ENCODE results near the gene ACTR2.

ACTR2 gene

DNA sequence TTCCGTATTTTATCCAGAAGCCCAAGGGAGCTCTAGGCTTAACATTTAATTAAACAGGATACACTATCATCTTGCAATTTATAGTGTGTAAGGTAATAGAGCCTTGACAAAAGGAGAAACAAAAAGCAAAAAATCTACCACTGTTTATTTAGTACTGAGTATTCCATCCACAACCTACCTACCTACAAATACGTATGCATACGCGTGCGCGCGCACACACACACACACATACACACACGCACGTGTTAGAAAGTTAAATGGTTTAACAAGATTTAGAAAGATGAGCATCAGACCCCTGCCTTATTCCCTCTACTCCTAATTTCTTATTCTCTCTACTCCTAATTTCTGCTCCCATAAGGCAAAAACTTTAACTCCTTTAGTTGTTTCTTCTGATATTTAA lies 14.6 kb upstream of the ACTR2 start:
- Histone ChIP-seq H3K36me3 (ENCODE audit: low read length) (no peaks in the 10 kb centered on the region), H3K9me3 (ENCODE audit: insufficient read depth, low read length) (no peaks in the 10 kb centered on the region), H3K27ac (ENCODE audit: low read depth, low read length) (no peak overlapping the region), H3F3A (ENCODE audit: insufficient read depth) (no peaks in the 10 kb centered on the region), H3K27me3 (ENCODE audit: low read length) (no peaks in the 10 kb centered on the region), H3K4me3 (ENCODE audit: insufficient read depth, low read length, poor library complexity, severe bottlenecking) (no peak overlapping the region), H2AFZ (ENCODE audit: low read depth, low read length, severe bottlenecking) (no peak overlapping the region), H3K4me2 (ENCODE audit: low read depth, low read length, poor library complexity, severe bottlenecking) (no peak overlapping the region), H3K9ac (ENCODE audit: low read length) (no peak overlapping the region), H3K9me2 (replicated peaks; ENCODE audit: insufficient read depth, low read length) (no peaks in the 10 kb centered on the region), H3K79me2 (ENCODE audit: insufficient read depth, low read length) (no peaks in the 10 kb centered on the region), H4K20me1 (ENCODE audit: low read depth, low read length) (no peaks in the 10 kb centered on the region)
- no peak for TF ChIP-seq EZH2phosphoT487 (conservative IDR thresholded peaks at IDR 0.05; ENCODE audit: low read length)
- TF ChIP-seq, protein P1, sequence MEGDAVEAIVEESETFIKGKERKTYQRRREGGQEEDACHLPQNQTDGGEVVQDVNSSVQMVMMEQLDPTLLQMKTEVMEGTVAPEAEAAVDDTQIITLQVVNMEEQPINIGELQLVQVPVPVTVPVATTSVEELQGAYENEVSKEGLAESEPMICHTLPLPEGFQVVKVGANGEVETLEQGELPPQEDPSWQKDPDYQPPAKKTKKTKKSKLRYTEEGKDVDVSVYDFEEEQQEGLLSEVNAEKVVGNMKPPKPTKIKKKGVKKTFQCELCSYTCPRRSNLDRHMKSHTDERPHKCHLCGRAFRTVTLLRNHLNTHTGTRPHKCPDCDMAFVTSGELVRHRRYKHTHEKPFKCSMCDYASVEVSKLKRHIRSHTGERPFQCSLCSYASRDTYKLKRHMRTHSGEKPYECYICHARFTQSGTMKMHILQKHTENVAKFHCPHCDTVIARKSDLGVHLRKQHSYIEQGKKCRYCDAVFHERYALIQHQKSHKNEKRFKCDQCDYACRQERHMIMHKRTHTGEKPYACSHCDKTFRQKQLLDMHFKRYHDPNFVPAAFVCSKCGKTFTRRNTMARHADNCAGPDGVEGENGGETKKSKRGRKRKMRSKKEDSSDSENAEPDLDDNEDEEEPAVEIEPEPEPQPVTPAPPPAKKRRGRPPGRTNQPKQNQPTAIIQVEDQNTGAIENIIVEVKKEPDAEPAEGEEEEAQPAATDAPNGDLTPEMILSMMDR (IDR thresholded peaks at IDR 0.05; ENCODE audit: insufficient read depth, low read length, poor library complexity, severe bottlenecking), result no peak

DNA sequence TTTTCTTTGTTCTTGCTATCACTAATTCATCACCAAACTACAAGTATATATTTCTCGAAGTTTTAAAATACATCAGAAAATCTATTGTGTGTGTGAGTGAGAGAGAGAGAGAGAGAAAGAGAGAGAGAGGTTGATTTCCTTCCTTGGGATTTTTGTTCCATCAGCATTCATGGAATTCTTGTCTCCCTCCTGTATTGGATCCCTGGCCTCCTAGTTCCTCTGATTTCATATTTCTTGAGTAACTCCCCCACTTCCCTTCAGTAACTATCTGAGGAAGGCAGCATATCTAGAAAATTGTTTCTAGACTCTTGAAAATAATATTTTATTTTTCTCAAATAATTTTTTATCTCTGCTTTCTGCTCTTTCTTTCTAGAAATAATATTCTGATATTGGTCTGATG lies 13.3 kb upstream of the ACTR2 start:
- no peak for TF ChIP-seq EZH2phosphoT487 (conservative IDR thresholded peaks at IDR 0.05; ENCODE audit: low read length)
- Histone ChIP-seq H3K9me3 (ENCODE audit: insufficient read depth, low read length) (no peaks in the 10 kb centered on the region), H3K27ac (ENCODE audit: low read depth, low read length) (no peak overlapping the region), H3K27me3 (ENCODE audit: low read length) (no peaks in the 10 kb centered on the region), H3K9ac (ENCODE audit: low read length) (no peak overlapping the region), H3K4me3 (ENCODE audit: insufficient read depth, low read length, poor library complexity, severe bottlenecking) (no peak overlapping the region), H2AFZ (ENCODE audit: low read depth, low read length, severe bottlenecking) (no peak overlapping the region), H4K20me1 (ENCODE audit: low read depth, low read length) (no peaks in the 10 kb centered on the region), H3F3A (ENCODE audit: insufficient read depth) (no peaks in the 10 kb centered on the region), H3K4me2 (ENCODE audit: low read depth, low read length, poor library complexity, severe bottlenecking) (no peak overlapping the region), H3K9me2 (replicated peaks; ENCODE audit: insufficient read depth, low read length) (no peaks in the 10 kb centered on the region), H3K36me3 (ENCODE audit: low read length) (no peaks in the 10 kb centered on the region), H3K79me2 (ENCODE audit: insufficient read depth, low read length) (no peaks in the 10 kb centered on the region)

DNA sequence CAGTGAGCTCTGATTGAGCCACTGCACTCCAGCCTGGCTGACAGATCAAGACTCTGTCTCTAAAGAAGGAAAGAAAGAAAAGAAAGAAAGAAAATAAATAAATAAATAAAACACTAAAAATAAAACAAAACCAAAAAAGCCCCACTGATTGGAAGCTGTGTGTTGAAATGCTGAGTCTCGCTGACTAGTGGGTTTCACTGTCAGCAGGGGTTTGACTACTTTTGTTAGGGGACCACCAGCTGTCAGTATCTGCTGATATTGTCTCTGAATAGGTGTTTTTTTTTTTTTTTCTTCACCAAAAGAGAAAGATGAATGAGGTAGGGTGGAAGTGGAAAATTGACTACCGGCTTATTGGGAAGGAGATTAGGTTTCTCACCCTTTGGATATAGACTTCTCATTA lies 12.8 kb upstream of the ACTR2 start:
- no peaks in the 10 kb centered on the region for H3F3A ChIP-seq (ENCODE audit: insufficient read depth)
- H3K4me2 ChIP-seq (ENCODE audit: low read depth, low read length, poor library complexity, severe bottlenecking), result no peak overlapping the region
- no peak overlapping the region for H3K27ac ChIP-seq (ENCODE audit: low read depth, low read length)

DNA sequence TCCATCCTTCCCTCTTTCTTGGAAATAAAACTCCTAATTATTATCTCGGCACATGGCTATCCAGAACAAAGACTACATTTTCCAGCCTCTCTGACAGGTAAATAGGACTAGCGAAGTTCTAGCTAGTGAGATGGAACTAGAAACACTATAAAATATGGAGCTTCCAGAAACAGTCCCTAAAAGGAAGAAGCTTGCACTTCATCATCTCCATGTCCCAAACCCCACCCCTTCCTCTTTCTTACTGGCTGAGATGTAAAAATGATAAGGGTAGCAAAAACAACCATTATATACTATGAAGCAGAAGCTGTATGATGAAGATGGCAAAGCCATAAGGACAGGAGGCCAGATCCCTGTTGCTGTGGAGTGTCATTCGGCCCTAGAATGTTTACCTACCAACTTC lies 11.7 kb upstream of the ACTR2 start:
- Histone ChIP-seq H3K9me2 (replicated peaks; ENCODE audit: insufficient read depth, low read length) (no peaks in the 10 kb centered on the region), H3K9ac (ENCODE audit: low read length) (no peak overlapping the region), H3K4me3 (ENCODE audit: insufficient read depth, low read length, poor library complexity, severe bottlenecking) (no peak overlapping the region), H3K36me3 (ENCODE audit: low read length) (no peaks in the 10 kb centered on the region), H4K20me1 (ENCODE audit: low read depth, low read length) (no peaks in the 10 kb centered on the region), H3K79me2 (ENCODE audit: insufficient read depth, low read length) (no peaks in the 10 kb centered on the region), H3F3A (ENCODE audit: insufficient read depth) (no peaks in the 10 kb centered on the region), H3K27ac (ENCODE audit: low read depth, low read length) (no peak overlapping the region), H2AFZ (ENCODE audit: low read depth, low read length, severe bottlenecking) (no peak overlapping the region), H3K4me2 (ENCODE audit: low read depth, low read length, poor library complexity, severe bottlenecking) (no peak overlapping the region), H3K27me3 (ENCODE audit: low read length) (no peaks in the 10 kb centered on the region), H3K9me3 (ENCODE audit: insufficient read depth, low read length) (no peaks in the 10 kb centered on the region)
- TF ChIP-seq, protein P1 (IDR thresholded peaks at IDR 0.05; ENCODE audit: insufficient read depth, low read length, poor library complexity, severe bottlenecking), result no peak
- TF ChIP-seq EZH2phosphoT487 (conservative IDR thresholded peaks at IDR 0.05; ENCODE audit: low read length), result no peak

More for the DNA sequence above, 12.8 kb upstream of the ACTR2 start:
- no peaks in the 10 kb centered on the region for H4K20me1 ChIP-seq (ENCODE audit: low read depth, low read length)
- no peaks in the 10 kb centered on the region for H3K9me3 ChIP-seq (ENCODE audit: insufficient read depth, low read length)
- TF ChIP-seq, protein P1 (IDR thresholded peaks at IDR 0.05; ENCODE audit: insufficient read depth, low read length, poor library complexity, severe bottlenecking), result no peak
- TF ChIP-seq EZH2phosphoT487 (conservative IDR thresholded peaks at IDR 0.05; ENCODE audit: low read length), result no peak
- no peaks in the 10 kb centered on the region for H3K27me3 ChIP-seq (ENCODE audit: low read length)
- no peaks in the 10 kb centered on the region for H3K79me2 ChIP-seq (ENCODE audit: insufficient read depth, low read length)
- H2AFZ ChIP-seq (ENCODE audit: low read depth, low read length, severe bottlenecking), result no peak overlapping the region
- no peaks in the 10 kb centered on the region for H3K36me3 ChIP-seq (ENCODE audit: low read length)
- H3K9ac ChIP-seq (ENCODE audit: low read length), result no peak overlapping the region
- H3K9me2 ChIP-seq (replicated peaks; ENCODE audit: insufficient read depth, low read length), result no peaks in the 10 kb centered on the region
- no peak overlapping the region for H3K4me3 ChIP-seq (ENCODE audit: insufficient read depth, low read length, poor library complexity, severe bottlenecking)

Measured in SU-DHL-6 (cell line).